Superior temporal gyrus (tissue), 1 donor: ENCODE results near the gene ABCC5.
A peak's percentile ranks its signal among the peaks of the same experiment; 100 is the strongest.
"Not testable (repeated sequence)": the region's sequence is repeated elsewhere in the genome, so short reads cannot be mapped to it uniquely, and the experiment has no call there.

Experiments
- DNase-seq: peaks from one replicate; pipeline ENCODE4 v3.0.0-alpha.2; 2016; ENCODE audit errors: extremely low spot score

Gene ABCC5

GRCh38 chr3:184016169-184016570, 1.5 kb downstream of the ABCC5 start:
- no peak for DNase-seq

- no peak for DNase-seq
Measured at GRCh38 chr3:184015381-184016019, 2.2 kb downstream of the ABCC5 start.

- no peak for DNase-seq
Measured at GRCh38 chr3:184011937-184012889, 5.5 kb downstream of the ABCC5 start.

GRCh38 chr3:184011230-184011876, 6.3 kb downstream of the ABCC5 start:
- DNase-seq: no peak

GRCh38 chr3:184008161-184008560, 9.5 kb downstream of the ABCC5 start:
- no peak for DNase-seq

GRCh38 chr3:184007143-184007813, 10.4 kb downstream of the ABCC5 start:
- DNase-seq: not testable (repeated sequence)

GRCh38 chr3:184005941-184006507, 11.7 kb downstream of the ABCC5 start:
- DNase-seq: peak; percentile 44

- DNase-seq: no peak
Measured at GRCh38 chr3:184004476-184004875, 13.2 kb downstream of the ABCC5 start.

GRCh38 chr3:184003187-184003967, 14.3 kb downstream of the ABCC5 start:
- no peak for DNase-seq

GRCh38 chr3:184002469-184002868, 15.2 kb downstream of the ABCC5 start:
- no peak for DNase-seq

- no peak for DNase-seq
Measured at GRCh38 chr3:184001761-184002160, 15.9 kb downstream of the ABCC5 start.

GRCh38 chr3:183991403-183991802, 26.3 kb downstream of the ABCC5 start:
- no peak for DNase-seq

- no peak for DNase-seq
Measured at GRCh38 chr3:183988216-183988790, 29.4 kb downstream of the ABCC5 start.

GRCh38 chr3:183987000-183987600, 30.6 kb downstream of the ABCC5 start:
- no peak for DNase-seq

- no peak for DNase-seq
Measured at GRCh38 chr3:183984749-183985729, 32.6 kb downstream of the ABCC5 start.

GRCh38 chr3:183984127-183984740, 33.5 kb downstream of the ABCC5 start:
- DNase-seq: no peak

GRCh38 chr3:183981990-183982644, 35.6 kb downstream of the ABCC5 start:
- DNase-seq: no peak

GRCh38 chr3:183980403-183980802, 37.3 kb downstream of the ABCC5 start:
- DNase-seq: peak; percentile 42
